Neural progenitor cell (in vitro differentiated cells): Measurements from ENCODE around the gene ACER1. TPM values are rescaled to one million over a fixed set of nuclear protein-coding genes. Genes with fewer than 3 reads are reported as not detected.

ENCODE experiments used
- DNase-seq: peaks from one replicate; pipeline ENCODE4 v3.0.0-alpha.2; 2016; ENCODE audit warnings: low spot score
- H2AFZ ChIP-seq: fragments of 200-600 bp; sonication (generic); replicated peaks from 2 replicates; pipeline ENCODE4 v1.6.1; 2016; ENCODE audit warnings: antibody characterized with exemption
- H3F3A ChIP-seq: fragments of 200-600 bp; sonication (generic); 2 replicates; pipeline ENCODE4 v1.6.1; 2016; ENCODE audit warnings: antibody characterized with exemption, low read depth
- H3K27ac ChIP-seq: fragments of 200-600 bp; sonication (generic); 2 replicates; pipeline ENCODE4 v1.5.1; 2016; ENCODE audit warnings: mild to moderate bottlenecking
- H3K27me3 ChIP-seq: fragments of 200-600 bp; sonication (generic); 2 replicates; pipeline ENCODE4 v1.6.1; 2016; ENCODE audit warnings: mild to moderate bottlenecking, moderate library complexity
- H3K36me3 ChIP-seq: fragments of 200-600 bp; sonication (generic); 2 replicates; pipeline ENCODE4 v1.5.1; 2016
- H3K4me1 ChIP-seq: fragments of 200-600 bp; sonication (generic); 2 replicates; pipeline ENCODE4 v1.6.1; 2016; ENCODE audit warnings: mixed run types
- H3K4me2 ChIP-seq: fragments of 200-600 bp; sonication (generic); 2 replicates; pipeline ENCODE4 v1.6.1; 2016
- H3K4me3 ChIP-seq: fragments of 200-600 bp; sonication (generic); 2 replicates; pipeline ENCODE4 v1.5.1; 2016
- H3K79me2 ChIP-seq: fragments of 200-600 bp; sonication (generic); 2 replicates; pipeline ENCODE4 v1.6.1; 2016; ENCODE audit warnings: low read depth
- H3K9ac ChIP-seq: fragments of 200-600 bp; sonication (generic); 2 replicates; pipeline ENCODE4 v1.6.1; 2016
- H3K9me3 ChIP-seq: fragments of 200-600 bp; sonication (generic); 2 replicates; pipeline ENCODE4 v1.5.1; 2016; ENCODE audit warnings: low read depth
- H4K20me1 ChIP-seq: fragments of 200-600 bp; sonication (generic); 2 replicates; pipeline ENCODE4 v1.6.1; 2016; ENCODE audit warnings: low read depth
- H3K27ac Mint-ChIP-seq: 3 replicates; pipeline ENCODE4 v1.8.0; 2021; ENCODE audit warnings: mixed read lengths
- H3K27me3 Mint-ChIP-seq: 2 replicates; pipeline ENCODE4 v1.8.0; 2022; ENCODE audit warnings: low read depth, mild to moderate bottlenecking, inconsistent platforms, moderate library complexity, mixed read lengths; ENCODE audit not compliant: insufficient read depth
- H3K36me3 Mint-ChIP-seq: 3 replicates; pipeline ENCODE4 v1.8.0; 2021; ENCODE audit warnings: mixed read lengths
- H3K4me1 Mint-ChIP-seq: 3 replicates; pipeline ENCODE4 v1.8.0; 2021; ENCODE audit warnings: mixed read lengths
- H3K4me3 Mint-ChIP-seq: 3 replicates; pipeline ENCODE4 v1.8.0; 2021; ENCODE audit warnings: mild to moderate bottlenecking, moderate library complexity, mixed read lengths
- H3K9me3 Mint-ChIP-seq: 3 replicates; pipeline ENCODE4 v1.8.0; 2020; ENCODE audit warnings: mixed read lengths
- EZH2 ChIP-seq: fragments of 200-600 bp; sonication (generic); IDR thresholded peaks from 2 replicates; pipeline ENCODE4 v1.6.1; 2017; ENCODE audit warnings: antibody characterized with exemption, mild to moderate bottlenecking, moderate library complexity
- EZH2phosphoT487 ChIP-seq: fragments of 200-600 bp; sonication (generic); IDR thresholded peaks from 2 replicates; pipeline ENCODE4 v1.6.1; 2017; ENCODE audit warnings: antibody characterized with exemption
- total RNA-seq: library from RNA; depleted of rRNA; stranded (reverse); fragments of >200 nt; gene quantifications from 2 replicates; pipeline ENCODE4 v1.2.3, GENCODE V29; 2015; ENCODE audit warnings: low replicate concordance
- TF ChIP-seq, protein P1 (sequence below): fragments of 200-600 bp; sonication (generic); IDR thresholded peaks from 2 replicates; pipeline ENCODE4 v1.5.1; 2017; ENCODE audit warnings: antibody characterized with exemption, mild to moderate bottlenecking

Gene ACER1
- total RNA-seq, 1 donor from 2014 or later: not detected

DNA sequence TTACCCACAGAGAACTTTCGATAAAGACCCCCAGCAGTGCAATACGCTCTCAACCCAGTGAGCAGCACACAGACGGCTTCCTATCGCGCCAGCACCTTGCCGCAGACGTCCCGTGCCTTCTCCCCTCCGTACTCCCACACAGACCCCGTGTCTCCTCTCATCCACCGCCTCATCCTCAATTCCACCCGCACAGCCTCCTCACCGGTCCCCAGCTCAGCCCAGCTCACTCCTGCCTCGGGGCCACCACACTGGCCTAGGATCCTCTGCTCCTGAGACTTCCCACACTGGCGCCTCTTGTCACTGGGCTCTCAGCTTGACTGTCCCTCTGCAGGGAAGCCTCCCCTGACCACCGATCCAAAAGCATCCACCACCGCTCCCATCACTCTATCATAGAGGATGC, 62.6 kb downstream of the ACER1 start:
- Histone ChIP-seq H2AFZ (no peak overlapping the region), H3K79me2 (peaks cover 100% of the 10 kb centered on the region), H3K36me3 (no peaks in the 10 kb centered on the region), H3K27me3 (no peaks in the 10 kb centered on the region), H3K27ac (no peak overlapping the region), H3K4me1 (peaks cover 42% of the 10 kb centered on the region), H3K4me3 (no peak overlapping the region), H3K9ac (no peak overlapping the region), H3K4me2 (no peak overlapping the region), H3F3A (peaks cover 7% of the 10 kb centered on the region), H4K20me1 (peaks cover 92% of the 10 kb centered on the region), H3K9me3 (no peaks in the 10 kb centered on the region)
- Mint-ChIP-seq H3K9me3 (no peaks in the 10 kb centered on the region), H3K4me1 (peaks cover 46% of the 10 kb centered on the region), H3K27me3 (peaks cover 2% of the 10 kb centered on the region), H3K4me3 (peak overlapping the region; percentile 17), H3K36me3 (peaks cover 23% of the 10 kb centered on the region), H3K27ac (no peak overlapping the region)
- TF ChIP-seq EZH2 (no peak), EZH2phosphoT487 (no peak)
- TF ChIP-seq, protein P1, sequence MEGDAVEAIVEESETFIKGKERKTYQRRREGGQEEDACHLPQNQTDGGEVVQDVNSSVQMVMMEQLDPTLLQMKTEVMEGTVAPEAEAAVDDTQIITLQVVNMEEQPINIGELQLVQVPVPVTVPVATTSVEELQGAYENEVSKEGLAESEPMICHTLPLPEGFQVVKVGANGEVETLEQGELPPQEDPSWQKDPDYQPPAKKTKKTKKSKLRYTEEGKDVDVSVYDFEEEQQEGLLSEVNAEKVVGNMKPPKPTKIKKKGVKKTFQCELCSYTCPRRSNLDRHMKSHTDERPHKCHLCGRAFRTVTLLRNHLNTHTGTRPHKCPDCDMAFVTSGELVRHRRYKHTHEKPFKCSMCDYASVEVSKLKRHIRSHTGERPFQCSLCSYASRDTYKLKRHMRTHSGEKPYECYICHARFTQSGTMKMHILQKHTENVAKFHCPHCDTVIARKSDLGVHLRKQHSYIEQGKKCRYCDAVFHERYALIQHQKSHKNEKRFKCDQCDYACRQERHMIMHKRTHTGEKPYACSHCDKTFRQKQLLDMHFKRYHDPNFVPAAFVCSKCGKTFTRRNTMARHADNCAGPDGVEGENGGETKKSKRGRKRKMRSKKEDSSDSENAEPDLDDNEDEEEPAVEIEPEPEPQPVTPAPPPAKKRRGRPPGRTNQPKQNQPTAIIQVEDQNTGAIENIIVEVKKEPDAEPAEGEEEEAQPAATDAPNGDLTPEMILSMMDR: no peak
- DNase-seq: no peak

DNA sequence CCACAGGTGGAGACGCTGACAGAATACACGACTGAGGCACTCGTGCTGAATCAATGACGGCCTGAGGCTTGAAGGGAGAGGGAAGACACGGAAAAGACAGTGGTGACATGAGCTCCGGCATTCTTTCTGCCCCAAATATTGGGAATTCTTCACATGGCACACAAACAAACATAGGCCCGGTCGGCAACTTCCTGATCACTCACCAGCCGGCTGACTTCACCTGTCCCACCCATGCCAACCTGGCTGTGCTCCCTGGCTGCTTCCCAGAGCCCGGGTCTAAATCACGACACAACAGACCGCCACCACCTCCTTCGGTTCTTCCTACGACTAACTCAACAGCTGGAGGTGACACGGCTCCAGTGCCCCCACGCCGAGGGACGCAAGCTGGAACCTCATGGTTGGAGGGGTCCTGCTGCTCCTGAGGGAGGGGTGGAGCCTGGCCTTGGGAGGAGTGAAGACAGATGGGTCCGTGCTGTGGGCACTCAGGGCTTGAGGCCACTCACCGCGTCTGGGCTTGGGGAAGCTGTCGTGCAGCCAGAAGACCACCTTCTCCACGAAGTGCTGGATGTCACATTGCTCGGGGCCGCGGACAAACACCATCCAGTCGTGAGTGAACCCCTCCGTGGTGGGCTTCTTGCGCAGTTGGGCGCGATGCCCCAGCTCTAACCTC, 63.2 kb downstream of the ACER1 start:
- Histone ChIP-seq H3K36me3 (no peaks in the 10 kb centered on the region), H3K4me2 (no peak overlapping the region), H3F3A (peaks cover 8% of the 10 kb centered on the region), H3K9ac (no peak overlapping the region), H3K9me3 (no peaks in the 10 kb centered on the region), H3K27ac (no peak overlapping the region), H3K4me3 (no peak overlapping the region), H4K20me1 (peaks cover 90% of the 10 kb centered on the region), H3K4me1 (peaks cover 42% of the 10 kb centered on the region), H3K27me3 (no peaks in the 10 kb centered on the region), H3K79me2 (peaks cover 100% of the 10 kb centered on the region), H2AFZ (no peak overlapping the region)
- Mint-ChIP-seq H3K4me1 (peaks cover 41% of the 10 kb centered on the region), H3K9me3 (no peaks in the 10 kb centered on the region), H3K27ac (peak overlapping the region; percentile 29), H3K36me3 (peaks cover 21% of the 10 kb centered on the region), H3K4me3 (no peak overlapping the region), H3K27me3 (peaks cover 2% of the 10 kb centered on the region)
- DNase-seq: no peak
- TF ChIP-seq EZH2: no peak
- TF ChIP-seq EZH2phosphoT487: no peak
- TF ChIP-seq, protein P1: no peak

GRCh38 chr19:6269101-6269886, 64.1 kb downstream of the ACER1 start:
- no peak for DNase-seq
- Histone ChIP-seq H4K20me1 (peaks cover 89% of the 10 kb centered on the region), H3K27me3 (no peaks in the 10 kb centered on the region), H3F3A (peaks cover 17% of the 10 kb centered on the region), H3K27ac (no peak overlapping the region), H3K4me3 (no peak overlapping the region), H3K9ac (no peak overlapping the region), H2AFZ (no peak overlapping the region), H3K4me1 (peaks cover 36% of the 10 kb centered on the region), H3K36me3 (no peaks in the 10 kb centered on the region), H3K4me2 (no peak overlapping the region), H3K79me2 (peaks cover 100% of the 10 kb centered on the region), H3K9me3 (no peaks in the 10 kb centered on the region)
- H3K27ac Mint-ChIP-seq: peak overlapping the region; percentile 92
- TF ChIP-seq EZH2phosphoT487 (no peak), EZH2 (no peak)
- TF ChIP-seq, protein P1: no peak
- no peaks in the 10 kb centered on the region for H3K9me3 Mint-ChIP-seq
- peaks cover 2% of the 10 kb centered on the region for H3K27me3 Mint-ChIP-seq
- peaks cover 21% of the 10 kb centered on the region for H3K36me3 Mint-ChIP-seq
- no peak overlapping the region for H3K4me3 Mint-ChIP-seq
- H3K4me1 Mint-ChIP-seq: peaks cover 35% of the 10 kb centered on the region
